ENCODE measurements around the gene CEMIP. TPM values are rescaled to one million over a fixed set of nuclear protein-coding genes. Genes with fewer than 3 reads are reported as not detected.

The CEMIP gene
- total RNA-seq, 1 donor from 2014 or later = 0.13 TPM

DNA sequence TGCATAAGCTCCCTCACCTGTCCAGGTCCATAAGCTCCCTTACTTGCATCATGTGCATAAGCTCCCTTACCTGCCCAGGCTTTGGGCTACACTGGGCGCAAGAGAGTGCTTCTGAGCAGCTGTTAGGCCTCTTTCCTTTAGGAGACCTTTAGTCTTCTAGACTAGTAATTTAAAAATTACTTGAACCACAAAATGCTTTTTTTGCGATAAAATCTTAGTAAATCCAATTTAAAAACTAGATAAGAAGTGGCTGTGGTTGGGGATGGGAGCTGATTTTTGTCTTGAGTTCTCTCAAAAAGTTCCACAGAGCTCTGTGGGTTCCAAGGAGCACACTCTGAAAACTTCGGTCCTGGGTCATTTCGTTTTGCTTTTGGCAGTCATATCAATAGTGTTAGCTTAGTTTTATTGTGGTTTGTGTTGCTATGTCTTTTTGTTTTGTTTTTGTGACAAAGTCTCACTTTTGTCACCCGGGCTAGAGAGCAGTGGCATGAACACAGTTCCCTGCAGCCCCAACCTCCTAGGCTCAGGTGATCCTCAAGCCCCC, 6.7 kb downstream of the CEMIP start:
- no peak for DNase-seq (ENCODE audit: low read depth, low spot score)

DNA sequence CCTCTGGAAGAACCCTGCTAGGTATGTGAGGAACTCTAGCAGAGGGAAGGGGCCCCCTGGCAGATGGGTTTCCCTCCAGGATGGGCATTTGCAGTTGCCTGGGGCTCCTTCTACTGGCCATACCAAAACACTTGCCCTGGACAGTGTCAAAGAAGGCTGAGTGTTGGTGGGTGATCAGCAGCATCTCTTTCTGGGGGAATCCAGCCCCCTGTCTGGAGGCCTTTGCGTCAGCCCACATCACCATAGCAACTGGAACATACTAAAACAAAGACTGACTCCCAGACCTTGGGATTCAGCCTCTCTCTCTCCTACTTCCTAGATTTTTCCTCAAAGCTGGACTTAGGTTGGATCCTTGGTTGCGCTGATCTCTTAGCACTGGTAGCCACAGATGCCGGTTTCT, 8.1 kb downstream of the CEMIP start:
- no peak for DNase-seq (ENCODE audit: low read depth, low spot score)

DNA sequence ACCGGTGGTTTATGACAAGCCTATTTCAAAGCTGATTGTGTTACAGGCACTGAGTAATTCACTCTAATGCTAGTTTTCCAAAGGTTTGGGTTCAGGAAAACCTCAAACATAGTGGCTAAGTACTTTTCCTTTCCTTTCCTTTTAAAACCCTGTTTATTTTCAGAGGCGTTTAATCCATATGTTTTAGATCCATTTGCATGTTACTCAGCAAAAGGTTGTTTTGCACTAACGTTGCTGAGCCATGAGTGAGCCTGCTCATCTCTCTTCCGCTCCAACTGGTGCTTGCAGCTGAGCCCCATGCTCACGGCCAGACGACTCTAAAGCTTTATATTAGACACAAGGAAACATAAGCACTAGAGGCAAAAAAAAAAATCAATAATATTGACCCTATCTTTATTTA, 9.4 kb downstream of the CEMIP start:
- DNase-seq (ENCODE audit: low read depth, low spot score) = no peak

DNA sequence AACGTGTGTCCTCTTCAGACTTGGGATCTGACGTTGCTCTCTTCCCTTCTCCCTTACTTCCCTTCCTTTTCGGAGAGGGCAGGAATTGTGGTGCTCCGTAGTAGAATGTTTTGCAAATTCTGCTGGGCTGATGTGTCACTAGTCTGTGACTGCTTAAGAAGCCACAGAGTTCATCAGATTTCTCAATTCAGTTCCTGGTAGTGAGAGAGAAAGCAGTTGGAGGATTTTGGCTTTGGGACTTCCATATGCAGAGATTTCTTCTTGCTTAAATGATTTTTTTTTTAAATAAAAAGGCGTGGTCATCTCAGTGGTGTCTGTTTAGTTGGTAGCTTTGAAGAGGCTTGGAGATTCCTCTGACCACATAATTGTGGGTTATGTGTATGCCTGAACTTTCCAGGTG, 10.1 kb downstream of the CEMIP start:
- DNase-seq (ENCODE audit: low read depth, low spot score) = no peak

DNA sequence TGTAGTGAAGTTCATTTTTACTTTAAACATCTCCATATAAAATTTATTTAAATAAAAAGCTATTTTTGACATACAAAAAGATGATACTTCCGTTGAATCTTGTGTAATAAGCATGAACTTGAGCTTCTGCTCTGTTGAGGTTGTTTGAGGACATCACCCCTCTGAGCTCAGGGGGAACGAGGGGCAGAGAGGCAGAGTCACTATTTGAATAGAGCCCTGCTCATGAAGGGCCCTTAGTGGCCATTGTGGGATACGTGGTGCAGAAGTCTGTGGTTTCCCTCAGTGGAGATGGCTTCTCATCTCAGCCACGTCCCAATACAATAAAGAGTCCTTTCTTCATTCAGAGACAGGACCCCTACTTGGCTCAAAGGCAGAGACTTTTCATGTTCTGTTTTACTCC, 10.6 kb downstream of the CEMIP start:
- DNase-seq (ENCODE audit: low read depth, low spot score) = no peak

DNA sequence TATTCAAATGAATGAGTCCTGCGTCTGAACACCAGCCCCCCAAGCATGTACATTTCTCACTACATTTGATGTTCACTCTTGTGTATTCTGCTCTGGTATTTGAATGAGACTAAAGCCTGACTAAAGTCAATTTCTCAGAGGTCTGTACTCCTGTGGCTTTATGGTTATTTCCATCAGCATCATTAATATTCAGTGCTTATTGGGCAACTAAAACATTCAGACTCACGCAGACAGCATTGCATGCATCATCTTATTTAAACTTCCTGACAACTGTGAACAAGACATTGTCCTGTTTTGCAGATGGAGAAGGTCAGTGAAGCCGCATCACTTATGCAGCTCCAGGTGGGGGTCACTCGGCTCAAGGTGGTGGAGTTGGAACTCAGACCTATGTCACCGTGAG, 11.1 kb downstream of the CEMIP start:
- no peak for DNase-seq (ENCODE audit: low read depth, low spot score)

DNA sequence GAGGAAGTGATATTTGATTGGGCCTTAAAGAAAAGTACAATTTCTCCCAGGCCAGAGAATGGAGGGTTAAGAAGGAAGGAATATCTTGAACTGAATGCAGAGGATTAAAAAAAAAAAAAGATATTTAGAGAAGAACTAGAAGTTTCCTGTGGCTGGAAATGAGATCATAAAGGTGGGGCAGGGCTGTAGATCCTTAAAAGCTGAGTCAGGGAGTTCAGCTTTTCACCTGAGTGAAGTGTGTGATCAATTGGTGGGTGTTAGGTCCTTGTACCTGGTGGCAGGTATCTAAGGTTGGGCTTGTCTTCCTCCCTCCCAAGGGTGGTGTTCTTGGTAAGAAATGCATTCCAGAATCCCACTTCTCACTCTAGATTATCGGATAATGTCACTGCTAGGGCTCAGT, 11.8 kb downstream of the CEMIP start:
- no peak for DNase-seq (ENCODE audit: low read depth, low spot score)

DNA sequence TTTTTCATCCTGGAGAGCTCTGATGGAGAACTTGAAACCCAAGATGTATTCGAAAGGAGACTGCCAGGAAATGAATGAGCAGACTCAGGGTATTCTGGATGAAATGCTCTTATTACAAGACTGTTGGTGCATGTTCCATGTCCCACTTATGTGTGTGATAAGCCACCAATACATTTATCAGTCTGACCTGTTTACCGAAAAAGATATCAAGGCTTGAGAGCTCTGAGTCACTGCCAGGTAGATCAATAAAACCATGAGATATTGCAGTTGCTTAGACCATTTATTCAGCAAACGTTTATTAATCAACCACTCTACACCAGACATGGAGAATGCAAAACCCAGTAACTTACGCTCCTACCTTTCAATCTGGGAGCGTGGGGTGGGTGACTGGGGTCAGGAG, 17.2 kb downstream of the CEMIP start:
- no peak for DNase-seq (ENCODE audit: low read depth, low spot score)

DNA sequence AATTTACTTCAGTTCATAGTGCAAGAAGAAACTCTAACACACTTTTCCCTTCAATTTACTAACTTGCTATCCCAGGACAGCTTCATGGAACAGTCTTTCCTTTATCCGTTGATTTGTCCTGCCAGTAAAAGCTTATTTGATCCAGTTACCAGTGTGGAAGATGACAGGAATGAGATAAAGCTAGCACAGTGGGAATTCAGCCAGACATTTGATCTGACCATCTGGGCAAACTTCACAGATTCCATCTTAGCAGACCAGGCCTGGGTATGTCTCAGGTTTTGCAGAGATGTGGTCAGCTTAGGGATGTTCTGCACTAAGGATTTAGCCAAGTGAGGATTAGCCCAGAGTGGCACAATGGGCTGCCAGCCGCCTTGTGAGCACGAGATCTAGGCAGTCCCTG, 19.7 kb downstream of the CEMIP start:
- DNase-seq (ENCODE audit: low read depth, low spot score) = no peak

DNA sequence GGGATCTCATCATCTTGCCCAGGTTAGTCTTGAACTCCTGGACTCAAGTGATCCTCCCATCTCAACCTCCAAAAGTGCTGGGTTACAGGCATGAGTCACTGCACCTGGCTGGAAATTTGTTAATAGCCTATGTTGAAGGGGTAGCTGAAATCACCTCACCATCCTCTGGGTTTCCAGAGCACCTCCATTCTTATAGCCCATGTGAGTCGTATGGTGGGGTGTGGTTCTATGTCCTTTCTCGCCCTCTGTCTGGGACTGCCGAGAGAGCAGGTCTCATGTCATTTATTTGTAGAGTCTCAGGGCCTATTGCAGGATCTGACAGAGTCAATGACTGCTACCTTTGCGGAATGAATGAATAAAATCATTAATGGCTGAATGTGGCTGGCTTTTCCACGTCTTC, 20.9 kb downstream of the CEMIP start:
- DNase-seq (ENCODE audit: low read depth, low spot score) = no peak

DNA sequence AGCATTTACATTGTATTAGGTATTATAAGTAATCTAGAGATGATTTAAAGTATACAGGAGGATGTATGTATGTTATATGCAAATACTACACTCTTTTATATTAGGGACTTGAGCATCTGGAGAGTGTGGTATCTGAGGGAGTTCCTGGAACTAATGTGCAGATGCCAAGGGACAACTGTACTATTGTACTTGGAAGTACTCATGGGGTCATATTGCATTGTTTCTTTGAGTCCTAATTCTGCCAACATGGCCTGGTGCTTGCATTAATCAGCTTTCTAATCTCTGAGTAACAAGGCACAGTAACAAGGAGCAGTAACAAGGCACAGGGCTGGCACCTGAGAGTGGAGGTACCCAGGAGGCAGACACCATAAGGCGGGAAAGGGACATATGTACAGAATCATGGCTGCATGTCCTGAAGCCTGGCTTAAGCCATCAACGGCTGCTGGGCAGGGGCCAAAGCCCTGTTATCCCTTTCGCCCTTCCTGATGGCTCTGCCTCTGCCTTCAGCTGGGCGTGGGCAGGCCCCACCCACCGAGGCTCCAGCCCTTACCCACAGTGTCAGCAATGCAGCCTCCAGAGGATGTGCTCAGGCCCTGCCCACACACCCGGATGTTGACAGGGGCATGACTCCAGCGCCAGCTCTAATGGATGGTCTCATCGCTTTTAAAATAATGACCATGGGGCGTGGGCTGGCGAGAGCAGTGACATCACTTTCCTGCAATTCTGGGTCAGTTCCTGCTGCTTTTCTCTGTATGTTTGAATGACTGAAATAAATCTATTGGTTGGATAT, 22.9 kb downstream of the CEMIP start:
- DNase-seq (ENCODE audit: low read depth, low spot score) = peak; percentile 8

DNA sequence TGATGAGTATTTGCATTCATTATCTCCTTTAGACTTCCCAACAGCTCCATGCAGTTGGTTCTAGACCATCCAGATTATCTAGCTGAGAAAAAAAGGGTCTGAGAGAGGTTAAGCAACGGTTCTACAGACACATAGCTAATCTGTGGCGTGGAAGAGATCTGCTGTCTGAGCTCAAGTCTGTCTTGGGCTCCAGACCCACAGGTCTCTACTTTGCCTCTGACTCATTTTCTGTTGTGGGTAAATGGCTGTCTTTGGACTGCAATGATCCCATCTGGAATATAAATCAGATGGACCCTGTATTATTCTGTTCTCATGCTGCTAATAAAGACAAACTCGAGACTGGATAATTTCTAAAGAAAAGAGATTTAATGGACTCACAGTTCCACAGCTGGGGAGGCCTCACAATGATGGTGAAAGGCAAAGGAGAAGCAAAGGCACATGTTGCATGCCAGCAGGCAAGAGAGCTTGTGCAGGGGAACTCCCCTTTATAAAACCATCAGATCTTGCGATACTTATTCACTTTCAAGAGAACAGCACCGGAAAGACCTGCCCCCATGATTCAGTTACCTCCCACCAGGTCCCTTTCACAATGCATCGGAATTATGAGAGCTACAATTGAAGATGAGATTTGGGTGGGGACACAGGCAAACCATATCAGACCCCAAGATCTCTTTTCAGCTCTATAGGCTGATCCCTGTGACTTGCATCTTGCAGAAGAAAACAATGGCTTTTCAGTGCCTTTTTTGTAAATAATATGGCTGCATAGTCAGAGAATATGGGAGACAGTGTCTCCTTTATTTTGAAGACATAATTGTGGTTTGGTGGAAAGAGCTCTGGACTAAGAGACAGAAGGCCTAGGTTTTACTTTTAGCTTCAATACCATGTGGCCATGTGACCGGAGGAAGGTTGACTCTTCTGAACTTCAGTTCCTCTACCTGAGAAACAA, 24.7 kb downstream of the CEMIP start:
- no peak for DNase-seq (ENCODE audit: low read depth, low spot score)

DNA sequence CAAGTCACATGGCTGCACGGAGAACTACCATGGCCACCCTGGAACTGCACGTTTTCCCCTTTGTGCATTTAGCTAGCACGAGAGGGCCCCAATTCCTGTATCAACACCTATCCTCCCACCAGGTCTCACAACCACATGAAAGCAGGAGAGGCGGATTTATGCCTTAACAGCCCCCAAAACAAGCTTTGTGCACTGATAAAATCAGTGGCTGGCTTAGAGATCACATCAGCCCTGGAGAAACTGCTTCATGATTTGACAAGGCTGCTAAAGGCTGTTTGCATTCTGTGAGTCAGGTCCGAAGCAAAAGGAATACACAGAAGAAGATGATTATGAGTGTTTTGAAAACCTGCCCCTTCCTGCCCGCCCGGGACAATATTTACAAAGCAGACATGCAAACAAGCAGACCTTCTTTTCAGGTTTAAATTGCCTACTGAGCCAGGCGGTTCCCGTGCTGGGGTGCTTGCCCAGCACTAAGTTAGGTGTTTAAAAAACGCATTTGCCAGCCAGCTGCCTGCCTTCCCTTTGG, 25.9 kb downstream of the CEMIP start:
- no peak for DNase-seq (ENCODE audit: low read depth, low spot score)

DNA sequence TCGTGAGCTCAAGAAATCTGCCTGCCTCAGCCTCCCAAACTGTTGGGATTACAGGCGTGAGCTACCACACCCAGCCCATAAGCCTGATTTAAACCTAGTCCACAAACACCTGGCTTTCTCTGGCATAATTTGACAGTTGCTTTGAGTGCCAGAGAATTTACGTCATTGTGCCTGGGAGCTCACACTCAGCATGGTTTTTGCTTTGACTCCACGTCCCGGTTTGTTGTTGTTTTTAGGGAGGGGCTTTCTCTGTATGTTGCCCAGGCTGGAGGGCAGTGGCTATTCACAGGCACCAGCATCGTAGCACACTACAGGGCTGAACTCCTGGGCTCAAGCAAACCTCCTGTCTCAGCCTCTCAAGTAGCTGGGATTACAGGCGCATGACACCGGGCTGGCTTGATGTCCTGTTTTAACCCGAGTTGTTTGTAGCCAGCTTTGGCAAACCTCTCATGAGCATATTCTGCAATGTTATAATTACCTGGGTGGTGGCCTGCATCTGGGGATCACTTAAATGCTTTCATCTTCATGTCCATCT, 32.7 kb downstream of the CEMIP start:
- no peak for DNase-seq (ENCODE audit: low read depth, low spot score)

DNA sequence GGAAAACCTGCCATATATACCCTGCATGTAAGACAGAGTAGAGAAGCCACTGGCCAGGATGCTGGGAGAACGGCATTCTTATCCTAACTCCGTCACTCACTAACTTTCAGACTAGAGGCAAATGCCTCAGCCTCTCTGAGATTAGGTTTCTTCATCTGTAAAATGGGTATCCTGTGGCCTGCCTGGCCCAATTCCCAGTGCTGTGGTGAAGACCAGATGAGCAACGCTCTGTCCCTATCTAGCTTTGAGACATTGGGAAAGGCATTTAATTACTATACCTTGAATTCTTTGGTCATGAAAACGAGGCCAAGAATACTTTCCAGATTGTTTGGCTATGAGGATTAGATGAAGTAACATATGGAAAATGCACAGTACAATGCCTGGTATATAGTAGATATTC, 35.9 kb downstream of the CEMIP start:
- no peak for DNase-seq (ENCODE audit: low read depth, low spot score)

DNA sequence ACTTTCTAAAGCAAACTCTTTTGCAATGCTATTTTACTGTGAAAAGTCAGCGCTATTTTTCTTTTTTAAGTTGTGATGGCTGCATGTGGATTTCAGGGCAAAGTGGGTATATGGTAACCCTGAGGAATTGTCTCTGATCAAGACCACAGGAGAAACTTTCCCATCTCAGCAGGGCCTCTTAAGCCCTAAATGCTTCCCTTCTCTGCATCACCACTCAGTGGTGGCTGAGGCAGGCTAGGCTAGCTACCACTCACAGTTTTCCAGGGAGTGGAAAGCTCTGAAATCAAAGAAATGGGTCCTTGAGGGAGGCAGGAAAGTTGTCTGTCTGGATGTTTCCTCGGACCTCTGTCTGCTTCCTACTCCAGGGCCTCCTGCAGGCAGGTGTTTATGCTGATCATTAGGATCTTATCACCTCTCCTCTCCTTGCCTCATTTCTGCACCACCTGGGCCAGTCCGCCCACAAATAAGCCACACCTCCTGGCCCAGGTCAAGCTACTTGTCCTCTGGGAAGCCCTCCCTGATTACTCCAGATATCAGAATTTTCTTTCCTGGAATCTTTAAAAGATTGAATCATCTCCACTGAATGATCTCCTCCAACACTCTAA, 37.0 kb downstream of the CEMIP start:
- no peak for DNase-seq (ENCODE audit: low read depth, low spot score)

DNA sequence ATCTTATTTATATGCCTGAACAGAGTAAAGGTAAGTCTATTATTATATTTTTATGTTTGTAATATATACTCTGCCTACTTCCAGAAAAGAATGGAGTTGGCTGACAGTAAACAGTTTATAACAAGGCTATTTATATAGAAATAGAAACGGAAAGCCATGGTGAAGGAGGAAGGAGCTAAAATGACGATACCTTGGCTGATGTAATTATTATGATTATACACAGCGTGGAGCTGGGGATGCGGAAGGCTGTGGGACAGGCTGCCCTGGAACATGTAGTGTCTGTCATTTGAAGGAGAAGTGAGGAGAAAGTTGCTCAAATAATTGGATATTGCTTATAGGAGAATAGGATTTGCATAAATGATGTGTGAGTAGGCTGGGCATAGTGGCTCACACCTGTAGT, 37.8 kb downstream of the CEMIP start:
- no peak for DNase-seq (ENCODE audit: low read depth, low spot score)

DNA sequence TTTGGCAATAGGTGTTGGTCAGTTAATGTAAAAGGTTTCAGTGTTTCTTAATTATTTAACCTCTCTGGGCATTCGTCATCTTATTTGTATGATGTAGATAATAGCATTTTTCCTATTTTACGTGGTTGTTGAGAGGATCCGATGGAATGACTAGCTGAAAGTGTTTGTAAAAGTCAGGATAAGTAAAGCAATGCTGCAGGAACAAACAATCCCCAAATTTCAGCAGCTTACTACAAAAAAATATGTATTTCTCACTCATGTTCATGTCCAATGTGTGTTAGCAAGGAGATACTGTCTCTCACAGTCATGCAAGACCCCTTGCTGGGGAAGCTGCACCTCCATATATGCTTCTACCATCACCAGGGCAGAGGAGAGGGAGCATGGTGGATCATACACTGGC, 38.7 kb downstream of the CEMIP start:
- DNase-seq (ENCODE audit: low read depth, low spot score) = no peak

DNA sequence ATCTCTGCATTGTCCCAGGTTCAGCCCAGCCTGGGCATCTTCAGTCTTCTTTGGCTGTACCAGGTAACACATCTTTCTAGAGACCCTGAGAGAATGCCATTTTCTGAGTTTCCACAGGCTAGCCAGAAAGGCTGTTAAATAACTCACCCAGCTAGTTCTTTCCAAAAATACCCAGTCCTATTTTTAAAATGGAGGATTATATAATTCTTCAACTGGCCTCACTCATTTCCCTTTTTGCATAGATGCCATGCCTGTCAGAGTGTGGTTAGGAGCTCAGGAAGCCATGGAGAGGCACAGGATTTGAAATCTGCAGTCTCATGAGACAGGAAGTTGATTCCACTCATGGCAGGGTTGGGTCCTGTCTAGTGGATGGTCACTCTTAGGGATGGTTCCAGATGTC, 39.8 kb downstream of the CEMIP start:
- DNase-seq (ENCODE audit: low read depth, low spot score) = no peak

DNA sequence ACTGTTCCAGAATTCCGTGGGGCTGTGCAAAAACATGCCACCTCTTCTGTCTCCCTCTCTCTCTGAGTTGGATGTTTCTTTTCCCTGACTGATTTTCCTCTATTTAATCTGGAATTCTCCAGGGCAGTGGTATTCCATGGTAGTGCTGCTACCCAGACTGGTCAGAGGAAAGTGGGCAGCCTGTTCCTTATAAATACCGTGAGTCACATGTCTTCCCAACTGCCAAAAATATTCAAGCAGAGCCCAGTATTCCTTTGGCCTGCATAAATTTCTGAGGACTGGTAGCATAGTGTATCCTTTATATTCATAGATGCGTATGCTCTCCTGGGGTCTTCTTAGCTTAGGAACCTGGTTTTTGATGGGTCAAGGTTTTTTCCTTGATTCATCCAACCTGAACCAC, 40.9 kb downstream of the CEMIP start:
- no peak for DNase-seq (ENCODE audit: low read depth, low spot score)

DNA sequence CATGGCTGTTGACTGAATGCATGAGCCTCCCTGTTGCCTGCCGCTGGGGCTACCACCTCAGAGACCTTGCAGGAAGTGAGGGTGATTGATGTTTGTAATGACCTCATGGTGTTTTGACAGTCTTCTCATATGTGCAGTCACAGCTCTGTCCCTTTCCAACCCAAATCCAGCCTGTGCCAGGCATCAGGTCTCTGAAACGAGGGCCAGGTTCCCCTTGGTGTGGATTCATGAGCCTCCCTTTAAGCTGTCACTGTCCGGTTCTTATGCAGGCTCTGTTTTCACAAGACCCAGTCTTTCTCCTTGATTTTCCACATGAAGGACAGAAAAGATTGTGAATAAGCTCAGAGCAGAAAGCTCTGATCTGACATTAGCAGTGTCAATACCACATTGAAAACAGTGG, 43.1 kb downstream of the CEMIP start:
- no peak for DNase-seq (ENCODE audit: low read depth, low spot score)

DNA sequence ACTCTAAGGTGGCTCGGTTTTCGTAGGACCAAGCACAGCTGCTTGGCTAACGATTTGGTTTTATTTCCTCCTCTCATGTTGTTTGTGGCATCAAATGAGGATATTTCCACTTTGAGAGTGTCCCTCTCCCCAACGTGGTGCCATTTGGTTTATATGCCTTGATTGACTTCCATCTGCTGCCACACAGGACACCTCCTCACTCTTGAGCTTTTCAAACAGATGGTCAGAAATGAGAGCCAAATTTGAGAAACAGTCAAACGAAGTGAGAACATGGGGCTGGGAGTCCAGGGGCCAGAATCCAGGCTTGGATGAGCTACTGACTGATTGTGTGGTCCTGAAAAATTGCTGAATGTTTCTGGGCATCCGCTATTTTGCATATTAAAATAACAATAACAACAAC, 43.5 kb downstream of the CEMIP start:
- no peak for DNase-seq (ENCODE audit: low read depth, low spot score)
